T1000 (cell line): ENCODE results near the gene ARHGAP29.

Source experiments
- DNase-seq: peaks from one replicate; lab custom pipeline; 2025; ENCODE audit warnings: mixed read lengths; lab: John Stamatoyannopoulos, UW

Gene ARHGAP29

GRCh38 chr1:94236013-94236491, 1.3 kb downstream of the ARHGAP29 start:
- DNase-seq: no peak

- no peak for DNase-seq
Measured at GRCh38 chr1:94235189-94236012, 2.0 kb downstream of the ARHGAP29 start.

- no peak for DNase-seq
Measured at GRCh38 chr1:94234615-94235014, 2.8 kb downstream of the ARHGAP29 start.

- DNase-seq: no peak
Measured at GRCh38 chr1:94231746-94232145, 5.6 kb downstream of the ARHGAP29 start.

GRCh38 chr1:94230920-94231319, 6.5 kb downstream of the ARHGAP29 start:
- DNase-seq: no peak

GRCh38 chr1:94228640-94229375, 8.6 kb downstream of the ARHGAP29 start:
- no peak for DNase-seq

- no peak for DNase-seq
Measured at GRCh38 chr1:94227624-94228023, 9.8 kb downstream of the ARHGAP29 start.

GRCh38 chr1:94225845-94226244, 11.5 kb downstream of the ARHGAP29 start:
- DNase-seq: no peak

GRCh38 chr1:94218332-94218731, 19.1 kb downstream of the ARHGAP29 start:
- DNase-seq: no peak

GRCh38 chr1:94215955-94216354, 21.4 kb downstream of the ARHGAP29 start:
- DNase-seq: no peak

- no peak for DNase-seq
Measured at GRCh38 chr1:94209982-94210381, 27.4 kb downstream of the ARHGAP29 start.

GRCh38 chr1:94209425-94209824, 28.0 kb downstream of the ARHGAP29 start:
- no peak for DNase-seq

GRCh38 chr1:94207695-94208094, 29.7 kb downstream of the ARHGAP29 start:
- DNase-seq: no peak

GRCh38 chr1:94205639-94206038, 31.7 kb downstream of the ARHGAP29 start:
- DNase-seq: no peak

GRCh38 chr1:94202241-94202640, 35.1 kb downstream of the ARHGAP29 start:
- DNase-seq: no peak

- no peak for DNase-seq
Measured at GRCh38 chr1:94199398-94199797, 38.0 kb downstream of the ARHGAP29 start.

GRCh38 chr1:94194079-94194865, 43.1 kb downstream of the ARHGAP29 start:
- DNase-seq: no peak

GRCh38 chr1:94193128-94193527, 44.3 kb downstream of the ARHGAP29 start:
- no peak for DNase-seq

- DNase-seq: no peak
Measured at GRCh38 chr1:94191216-94191615, 46.2 kb downstream of the ARHGAP29 start.

- no peak for DNase-seq
Measured at GRCh38 chr1:94186946-94187345, 50.4 kb downstream of the ARHGAP29 start.

- no peak for DNase-seq
Measured at GRCh38 chr1:94183197-94183815, 54.1 kb downstream of the ARHGAP29 start.

GRCh38 chr1:94182191-94182590, 55.2 kb downstream of the ARHGAP29 start:
- no peak for DNase-seq
